Karpas-422 (cell line): ENCODE results near the gene USP48. TPM values are rescaled to one million over a fixed set of nuclear protein-coding genes. Genes with fewer than 3 reads are reported as not detected.
"Not testable (repeated sequence)": the region's sequence is repeated elsewhere in the genome, so short reads cannot be mapped to it uniquely, and the experiment has no call there.

Experiments used
- DNase-seq: peaks from one replicate; pipeline ENCODE4 v3.0.0-alpha.2; 2015
- H2AFZ ChIP-seq: fragments of 200-600 bp; sonication (generic); 2 replicates; pipeline ENCODE4 v1.6.1; 2014; ENCODE audit warnings: antibody characterized with exemption, low read length, mixed read lengths
- H3K27ac ChIP-seq: fragments of 200-600 bp; sonication (generic); 2 replicates; pipeline ENCODE4 v1.5.1; 2014; ENCODE audit warnings: mild to moderate bottlenecking, low read length, moderate library complexity
- H3K27me3 ChIP-seq: fragments of 200-600 bp; sonication (generic); 2 replicates; pipeline ENCODE4 v1.6.1; 2014; ENCODE audit warnings: low read length, mixed read lengths
- H3K36me3 ChIP-seq: fragments of 200-600 bp; sonication (generic); 2 replicates; pipeline ENCODE4 v1.6.1; 2014; ENCODE audit warnings: low read length, mixed read lengths; ENCODE audit not compliant: insufficient read depth
- H3K4me1 ChIP-seq: fragments of 200-600 bp; sonication (generic); 2 replicates; pipeline ENCODE4 v1.6.1; 2014; ENCODE audit warnings: mild to moderate bottlenecking, low read length, mixed read lengths
- H3K4me2 ChIP-seq: fragments of 200-600 bp; sonication (generic); 2 replicates; pipeline ENCODE4 v1.6.1; 2014; ENCODE audit warnings: low read length, low read depth, mild to moderate bottlenecking; ENCODE audit not compliant: poor library complexity, severe bottlenecking
- H3K4me3 ChIP-seq: fragments of 200-600 bp; sonication (generic); 2 replicates; pipeline ENCODE4 v1.5.1; 2014; ENCODE audit warnings: mild to moderate bottlenecking, antibody characterized with exemption, low read length, mixed read lengths
- H3K79me2 ChIP-seq: fragments of 200-600 bp; sonication (generic); 2 replicates; pipeline ENCODE4 v1.6.1; 2014; ENCODE audit warnings: mild to moderate bottlenecking, low read length, mixed read lengths
- H3K9ac ChIP-seq: fragments of 200-600 bp; sonication (generic); 2 replicates; pipeline ENCODE4 v1.6.0; 2014; ENCODE audit warnings: low read length
- H3K9me2 ChIP-seq: fragments of 200-600 bp; sonication (generic), shearing (Covaris generic); replicated peaks from 2 replicates; pipeline ENCODE4 v1.6.0; 2014; ENCODE audit warnings: mild to moderate bottlenecking, low read length, moderate library complexity; ENCODE audit not compliant: insufficient read depth
- H3K9me3 ChIP-seq: fragments of 300-700, 200-600 bp; sonication (generic); 2 replicates; pipeline ENCODE4 v1.6.1; 2014; ENCODE audit warnings: low read length, mixed read lengths
- H4K20me1 ChIP-seq: fragments of 200-600 bp; sonication (generic); 2 replicates; pipeline ENCODE4 v1.6.1; 2014; ENCODE audit warnings: mild to moderate bottlenecking, antibody characterized with exemption, low read length, low read depth; ENCODE audit not compliant: insufficient read depth
- total RNA-seq: library from RNA; depleted of rRNA; stranded (reverse); fragments of >200 nt; shearing (Covaris generic); gene quantifications from 2 replicates; pipeline ENCODE4 v1.2.3, GENCODE V29; 2014; ENCODE audit warnings: low replicate concordance

USP48 gene
- total RNA-seq, 1 experiment from 2014 or later, result 35.1 TPM

GRCh38 chr1:21781815-21782348 lies 1.1 kb downstream of the USP48 start:
- peak; percentile 54 for DNase-seq
- H3K27ac ChIP-seq, result peak overlapping the region; percentile 67
- H3K4me3 ChIP-seq, result peak overlapping the region; percentile 90
- no peak overlapping the region; the same call in 1 of the 2 replicates for H2AFZ ChIP-seq
- peaks cover 58% of the 10 kb centered on the region for H3K79me2 ChIP-seq
- peaks cover 20% of the 10 kb centered on the region for H3K4me1 ChIP-seq
- H3K4me2 ChIP-seq, result peak overlapping the region; percentile 97
- peak overlapping the region; percentile 98 for H3K9ac ChIP-seq
- no peaks in the 10 kb centered on the region for H3K27me3 ChIP-seq
- H3K9me3 ChIP-seq, result no peaks in the 10 kb centered on the region
- H4K20me1 ChIP-seq, result peaks cover 16% of the 10 kb centered on the region; the same call in 1 of the 2 replicates
- H3K36me3 ChIP-seq, result no peaks in the 10 kb centered on the region
- H3K9me2 ChIP-seq, result no peaks in the 10 kb centered on the region

- Histone ChIP-seq H3K4me2 (peak overlapping the region; percentile 39), H3K4me3 (peak overlapping the region; percentile 26; the same call in 1 of the 2 replicates), H3K36me3 (no peaks in the 10 kb centered on the region), H3K79me2 (peaks cover 78% of the 10 kb centered on the region), H3K9ac (no peak overlapping the region), H3K9me2 (no peaks in the 10 kb centered on the region), H3K9me3 (no peaks in the 10 kb centered on the region), H4K20me1 (peaks cover 16% of the 10 kb centered on the region; the same call in 1 of the 2 replicates), H2AFZ (no peak overlapping the region), H3K27ac (no peak overlapping the region), H3K27me3 (no peaks in the 10 kb centered on the region), H3K4me1 (peaks cover 20% of the 10 kb centered on the region)
- DNase-seq, result no peak
Observed at GRCh38 chr1:21779613-21780521, 3.1 kb downstream of the USP48 start.

- H3K27ac ChIP-seq, result no peak overlapping the region
- no peak overlapping the region for H3K4me3 ChIP-seq
Observed at GRCh38 chr1:21778405-21778727, 4.6 kb downstream of the USP48 start.

GRCh38 chr1:21776925-21777324 lies 6.0 kb downstream of the USP48 start:
- not testable (repeated sequence) for H2AFZ ChIP-seq, H3K36me3 ChIP-seq, H3K4me3 ChIP-seq, DNase-seq, H3K9me2 ChIP-seq, H3K27ac ChIP-seq, H3K9me3 ChIP-seq, H3K9ac ChIP-seq, H3K4me2 ChIP-seq, H3K27me3 ChIP-seq
- Histone ChIP-seq H3K79me2 (peaks cover 97% of the 10 kb centered on the region), H3K4me1 (peaks cover 16% of the 10 kb centered on the region), H4K20me1 (peaks cover 15% of the 10 kb centered on the region; the same call in 1 of the 2 replicates)

More at GRCh38 chr1:21778405-21778727, 4.6 kb downstream of the USP48 start:
- Histone ChIP-seq H3K4me2 (no peak overlapping the region), H3K9me3 (no peaks in the 10 kb centered on the region), H3K27me3 (no peaks in the 10 kb centered on the region), H3K9me2 (no peaks in the 10 kb centered on the region), H2AFZ (no peak overlapping the region), H3K9ac (no peak overlapping the region), H3K4me1 (peaks cover 16% of the 10 kb centered on the region), H3K36me3 (no peaks in the 10 kb centered on the region), H4K20me1 (peaks cover 16% of the 10 kb centered on the region; the same call in 1 of the 2 replicates), H3K79me2 (peaks cover 91% of the 10 kb centered on the region)
- DNase-seq, result no peak

DNA sequence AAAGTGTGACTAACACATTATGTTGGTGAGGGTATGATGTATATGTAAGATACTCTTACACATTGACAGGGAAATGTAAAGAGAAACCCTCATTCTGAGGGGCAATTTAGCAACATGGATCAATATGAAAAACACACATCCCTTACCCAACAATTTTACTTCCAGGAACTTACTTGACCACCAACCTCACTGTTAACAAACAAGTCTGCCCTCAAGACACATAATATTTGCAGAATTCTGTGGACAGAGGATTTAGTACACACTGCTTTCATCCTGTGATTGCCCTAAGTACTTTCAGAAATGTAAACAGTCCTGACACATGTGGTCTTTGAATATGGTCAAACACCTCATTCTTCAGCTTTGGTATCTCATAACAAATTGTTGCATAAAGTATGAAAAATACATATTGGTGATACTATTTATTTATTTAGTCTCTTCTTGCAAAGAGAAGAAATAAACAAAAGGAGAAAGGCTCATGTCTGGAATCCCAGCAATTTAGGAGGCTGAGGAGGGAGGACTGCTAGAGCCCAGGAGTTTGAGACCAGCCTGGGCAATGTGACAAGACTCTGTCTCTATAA lies 6.9 kb downstream of the USP48 start:
- H3K4me3 ChIP-seq, result no peak overlapping the region
- no peaks in the 10 kb centered on the region for H3K27me3 ChIP-seq
- no peak for DNase-seq
- no peak overlapping the region for H3K9ac ChIP-seq
- no peaks in the 10 kb centered on the region for H3K9me3 ChIP-seq
- H2AFZ ChIP-seq, result no peak overlapping the region
- H3K79me2 ChIP-seq, result peaks cover 95% of the 10 kb centered on the region
- H3K27ac ChIP-seq, result no peak overlapping the region
- H3K36me3 ChIP-seq, result no peaks in the 10 kb centered on the region
- no peak overlapping the region for H3K4me2 ChIP-seq
- no peaks in the 10 kb centered on the region for H3K9me2 ChIP-seq
- peaks cover 11% of the 10 kb centered on the region for H3K4me1 ChIP-seq
- H4K20me1 ChIP-seq, result 0 out of 2 replicates have a peak, but pooled peaks cover 8% of the 10 kb centered on the region

- Histone ChIP-seq H3K9ac (no peak overlapping the region), H3K4me1 (peaks cover 10% of the 10 kb centered on the region), H3K27me3 (no peaks in the 10 kb centered on the region), H3K9me3 (no peaks in the 10 kb centered on the region), H4K20me1 (0 out of 2 replicates have a peak, but pooled peaks cover 8% of the 10 kb centered on the region), H3K36me3 (no peaks in the 10 kb centered on the region), H2AFZ (no peak overlapping the region), H3K79me2 (peaks cover 96% of the 10 kb centered on the region), H3K27ac (no peak overlapping the region), H3K4me3 (no peak overlapping the region), H3K9me2 (no peaks in the 10 kb centered on the region), H3K4me2 (no peak overlapping the region)
- DNase-seq, result no peak
Observed at GRCh38 chr1:21775550-21775914, 7.4 kb downstream of the USP48 start.

DNA sequence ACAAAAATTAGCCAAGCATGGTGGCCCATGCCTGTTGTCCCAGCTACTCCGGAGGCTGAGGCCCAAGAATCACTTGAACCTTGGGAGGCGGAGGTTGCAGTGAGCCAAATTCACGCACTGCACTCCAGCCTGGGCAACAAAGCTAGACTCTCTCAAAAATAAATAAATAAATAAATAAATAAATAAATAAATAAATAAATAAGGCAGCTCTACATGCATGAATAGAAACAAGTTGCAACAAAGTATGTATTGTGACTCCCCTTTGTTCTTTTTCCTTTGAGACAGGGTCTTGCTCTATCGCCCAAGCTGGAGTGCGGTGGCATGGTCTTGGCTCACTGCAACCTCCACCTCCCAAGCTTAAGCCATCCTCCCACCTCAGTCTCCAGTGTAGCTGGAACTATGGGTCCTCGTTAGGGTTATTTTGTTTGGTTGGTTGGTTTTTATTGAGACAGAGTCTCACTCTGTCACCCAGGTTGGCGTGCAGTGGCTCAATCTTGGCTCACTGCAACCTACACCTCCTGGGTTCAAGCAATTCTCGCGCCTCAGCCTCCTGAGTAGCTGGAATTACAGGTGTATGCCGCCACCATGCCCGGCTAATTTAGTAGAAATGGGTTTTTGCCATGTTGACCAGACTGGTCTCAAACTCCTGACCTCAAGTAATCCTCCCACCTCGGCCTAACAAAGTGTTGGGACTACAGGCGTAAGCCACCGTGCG lies 8.0 kb downstream of the USP48 start:
- Histone ChIP-seq H3K27me3 (no peaks in the 10 kb centered on the region), H4K20me1 (0 out of 2 replicates have a peak, but pooled peaks cover 7% of the 10 kb centered on the region), H3K9ac (no peak overlapping the region), H3K9me3 (no peaks in the 10 kb centered on the region), H3K9me2 (no peaks in the 10 kb centered on the region), H3K79me2 (peaks cover 96% of the 10 kb centered on the region), H3K27ac (no peak overlapping the region), H3K4me1 (peaks cover 5% of the 10 kb centered on the region), H3K36me3 (no peaks in the 10 kb centered on the region), H3K4me3 (no peak overlapping the region), H3K4me2 (no peak overlapping the region), H2AFZ (no peak overlapping the region)
- no peak for DNase-seq
